Hepatic stellate cell (primary cell): ENCODE measurements around the gene ASGR1.
A peak's percentile ranks its signal among the peaks of the same experiment; 100 is the strongest.
"Not testable (repeated sequence)": the region's sequence is repeated elsewhere in the genome, so short reads cannot be mapped to it uniquely, and the experiment has no call there.

Source experiments
- DNase-seq: peaks from one replicate; pipeline ENCODE4 v3.0.0; 2011; ENCODE audit warnings: low spot score

Gene ASGR1

DNA sequence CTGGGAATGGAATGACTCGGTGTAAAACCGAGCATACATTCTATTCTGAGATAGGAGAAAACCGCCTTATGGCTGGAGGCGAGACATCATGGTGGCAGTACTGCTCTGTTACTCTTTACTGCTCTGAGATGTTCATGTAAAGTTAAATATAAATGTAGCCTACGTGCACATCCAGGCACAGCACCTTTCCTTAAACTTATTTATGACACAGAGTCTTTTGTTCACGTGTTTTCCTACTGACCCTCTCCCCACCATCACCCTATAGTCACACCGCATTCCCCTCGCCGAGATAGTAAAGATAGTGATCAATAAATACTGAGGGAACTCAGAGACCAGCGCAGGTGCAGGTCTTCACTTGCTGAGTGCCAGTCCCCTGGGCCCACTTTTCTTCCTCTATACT, 19.6 kb downstream of the ASGR1 start:
- DNase-seq, result not testable (repeated sequence)

DNA sequence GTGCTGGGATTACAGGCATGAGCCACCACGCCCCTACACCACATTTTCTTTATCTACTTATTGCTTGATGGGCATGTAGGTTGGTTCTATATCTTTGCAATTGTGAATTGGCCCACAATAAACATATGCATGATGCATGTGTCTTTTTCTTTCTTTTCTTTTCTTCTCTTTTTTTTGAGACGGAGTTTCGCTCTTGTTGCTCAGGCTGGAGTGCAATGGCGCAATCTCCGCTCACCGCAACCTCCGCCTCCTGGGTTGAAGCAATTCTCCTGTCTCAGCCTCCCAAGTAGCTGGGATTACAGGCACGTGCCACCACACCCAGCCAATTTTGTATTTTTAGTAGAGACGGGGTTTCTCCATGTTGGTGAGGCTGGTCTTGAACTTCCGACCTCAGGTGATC, 20.7 kb downstream of the ASGR1 start:
- not testable (repeated sequence) for DNase-seq

DNA sequence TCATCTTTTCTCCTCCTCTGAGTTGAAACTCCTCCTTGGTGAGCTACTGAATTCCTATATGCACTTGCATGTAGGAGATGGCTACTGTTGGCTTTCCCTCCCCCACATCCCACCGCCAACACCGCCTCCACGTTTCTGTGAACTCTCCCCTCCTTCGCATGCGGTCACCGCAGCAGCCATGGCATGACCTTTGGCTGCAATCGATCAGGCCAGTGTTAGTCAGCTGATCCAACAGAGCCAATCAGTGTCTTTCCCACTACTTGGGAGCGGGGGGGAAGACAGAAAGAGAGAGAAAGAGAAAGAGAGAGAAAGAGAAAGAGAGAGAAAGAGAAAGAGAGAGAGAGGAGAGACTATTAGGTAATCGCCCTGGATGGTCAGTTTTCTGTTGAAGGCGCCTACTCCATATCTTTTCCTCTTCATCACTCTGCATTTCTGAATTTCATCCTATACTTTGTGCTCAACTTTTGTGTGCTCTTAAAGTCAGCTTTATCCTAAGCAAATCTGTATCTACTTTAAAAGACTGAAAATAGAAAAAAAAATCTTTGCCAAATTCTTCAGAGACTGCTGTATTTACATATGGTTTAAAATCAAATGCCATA, 22.7 kb downstream of the ASGR1 start:
- no peak for DNase-seq

DNA sequence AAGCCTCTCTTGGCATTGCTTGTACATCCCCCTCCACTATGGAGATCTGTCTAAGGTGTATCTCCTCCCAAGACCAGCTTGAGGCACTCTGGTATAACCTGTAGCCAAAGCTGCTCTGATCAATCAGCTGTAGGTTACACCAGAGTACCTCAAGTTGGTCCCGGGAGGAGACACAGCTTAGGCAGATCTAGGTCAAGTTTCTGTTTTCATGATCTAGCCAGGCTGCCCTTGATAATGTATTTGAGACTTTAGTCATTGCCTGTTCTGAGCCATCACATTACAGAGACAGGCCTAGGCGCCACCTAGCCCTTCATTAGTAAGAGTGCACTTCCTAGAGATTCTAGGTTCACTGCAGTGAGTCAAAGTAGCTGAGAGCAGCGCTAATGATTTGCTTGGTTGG, 31.4 kb downstream of the ASGR1 start:
- no peak for DNase-seq

DNA sequence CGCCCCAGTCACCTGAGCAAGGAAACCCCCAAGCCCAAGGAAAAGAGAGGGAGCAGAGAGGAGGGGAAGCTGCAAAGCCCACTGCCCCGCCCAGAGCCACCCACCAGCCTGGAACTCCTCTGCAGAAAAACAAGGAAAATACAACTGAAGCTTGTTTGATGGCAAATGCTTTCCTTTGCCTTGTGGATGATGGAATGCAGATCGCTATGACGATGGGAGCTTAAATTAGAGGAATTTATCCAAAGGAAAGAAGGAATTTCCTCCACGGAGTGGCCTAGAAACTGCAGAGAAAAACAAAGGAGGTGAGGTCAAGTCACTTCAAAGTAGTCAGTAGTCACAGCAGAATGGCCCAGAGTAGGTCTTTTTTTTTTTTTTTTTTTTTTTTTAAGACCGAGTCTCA, 33.1 kb downstream of the ASGR1 start:
- DNase-seq, result no peak

DNA sequence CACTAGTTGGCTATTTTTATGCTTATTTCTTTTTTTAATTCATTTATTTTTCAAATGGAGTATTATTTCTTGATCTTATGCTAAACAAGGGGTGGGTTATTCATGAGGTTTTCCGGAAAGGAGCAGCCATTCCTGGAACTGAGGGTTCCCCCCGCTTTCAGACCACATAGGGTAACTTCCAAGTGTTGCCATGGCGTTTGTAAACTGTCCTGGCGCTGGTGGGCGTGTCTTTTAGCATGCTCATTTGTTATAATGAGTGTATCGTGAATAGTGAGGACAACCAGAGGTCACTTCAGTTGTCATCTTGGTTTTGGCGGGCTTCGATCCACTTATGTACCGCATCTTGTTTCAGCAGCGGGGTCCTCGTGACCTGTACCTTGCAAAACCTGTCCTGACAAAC, 35.0 kb downstream of the ASGR1 start:
- no peak for DNase-seq

DNA sequence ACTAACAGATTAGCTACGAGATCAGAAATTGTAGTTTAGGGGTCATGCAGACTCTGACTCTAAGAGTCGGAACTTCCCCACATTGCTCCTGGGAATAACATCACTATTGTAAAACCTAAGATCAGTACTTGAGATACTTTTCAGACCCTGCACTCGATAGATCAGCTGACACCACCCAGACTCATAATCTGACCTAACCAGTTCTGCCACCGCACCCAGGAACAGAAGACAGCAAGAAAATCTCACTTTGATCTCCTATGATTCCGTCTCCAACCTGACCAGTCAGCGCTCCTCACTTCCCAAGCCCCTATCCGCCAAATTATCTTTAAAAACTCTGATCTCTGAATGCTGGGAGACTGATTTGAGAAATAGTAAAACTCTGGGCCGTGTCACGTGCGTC, 37.3 kb downstream of the ASGR1 start:
- DNase-seq, result no peak

DNA sequence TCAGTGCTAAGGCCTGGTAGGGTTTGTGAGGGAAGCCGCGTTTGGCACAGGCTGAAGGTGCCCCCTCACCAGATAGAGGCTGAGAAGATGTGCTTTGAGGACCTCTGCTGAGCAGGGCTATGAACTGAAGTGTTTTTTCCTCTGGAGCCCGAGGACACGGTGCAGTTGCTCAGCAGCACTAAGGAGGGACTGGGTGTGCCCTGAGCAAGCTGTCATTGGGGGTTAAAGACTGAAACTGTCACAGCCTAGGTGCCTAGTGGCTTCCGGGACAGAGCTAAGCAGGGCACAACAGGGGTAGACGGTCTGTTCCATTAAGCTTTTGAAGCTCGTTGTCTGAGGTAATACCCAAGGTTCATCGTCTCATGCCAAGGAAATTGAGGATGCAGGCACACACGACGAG, 39.8 kb downstream of the ASGR1 start:
- DNase-seq, result no peak

DNA sequence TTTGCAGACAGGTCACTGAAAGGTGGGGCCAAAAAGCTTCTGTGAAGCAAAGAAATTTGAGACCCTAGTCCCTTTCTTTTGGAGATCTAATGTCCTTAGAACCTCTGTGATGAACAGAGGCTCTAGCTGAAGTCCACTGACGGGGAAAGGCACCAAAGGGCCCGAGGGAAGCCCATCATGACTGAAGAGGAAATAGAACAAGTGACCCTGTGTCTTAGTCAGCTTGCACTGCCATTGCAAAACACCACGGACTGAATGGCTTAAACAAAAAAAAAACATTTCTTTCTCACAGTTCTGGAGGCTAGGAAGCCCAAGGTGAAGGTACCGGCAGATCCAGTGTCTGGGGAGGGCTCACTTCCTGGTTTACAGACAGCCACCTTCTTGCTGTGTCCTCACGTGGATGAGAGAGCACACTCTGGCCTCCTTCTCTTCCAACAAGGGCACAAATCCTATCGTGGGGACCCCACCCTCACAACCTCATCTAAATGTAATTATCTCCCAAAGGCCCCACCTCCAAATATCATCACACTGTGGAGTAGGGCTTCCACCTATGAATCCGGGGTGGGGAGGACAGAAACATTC, 40.3 kb downstream of the ASGR1 start:
- no peak for DNase-seq

DNA sequence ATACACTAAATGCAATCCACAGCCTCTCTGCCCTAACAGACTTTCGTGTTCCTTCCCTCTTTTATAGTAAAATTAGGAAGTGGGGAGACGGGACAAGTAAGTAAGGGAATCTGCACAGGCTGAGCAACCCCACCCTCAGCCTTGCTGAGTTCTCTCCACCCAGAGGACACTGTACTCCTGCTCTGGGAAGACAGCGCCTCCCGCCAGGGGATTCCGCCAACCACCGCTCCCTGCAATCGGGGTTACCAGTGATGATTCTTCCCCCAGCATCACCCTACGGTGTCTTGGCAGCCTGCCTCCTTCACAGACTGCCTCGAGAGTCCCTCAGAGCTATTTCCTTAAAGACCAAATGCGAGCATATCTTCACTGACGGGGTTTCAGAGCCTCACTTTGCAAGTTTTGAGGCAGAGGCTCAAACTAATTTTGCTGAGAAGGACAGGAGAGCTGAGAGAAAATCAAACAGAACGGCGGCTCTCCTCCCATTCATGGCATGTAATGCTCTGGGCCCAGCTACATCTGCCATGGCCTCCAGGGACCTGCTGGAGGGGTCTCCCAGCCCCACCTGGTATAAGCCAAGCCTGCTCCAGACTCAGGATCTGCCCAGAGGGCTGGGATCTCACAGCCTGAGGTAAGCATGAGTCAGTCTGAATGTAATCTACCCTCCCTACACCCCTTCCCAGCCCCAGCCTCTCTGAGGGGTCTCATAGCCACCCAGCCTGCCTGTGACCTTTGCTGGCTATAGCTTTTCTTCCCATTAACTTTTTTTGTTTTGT, 41.8 kb downstream of the ASGR1 start:
- no peak for DNase-seq

DNA sequence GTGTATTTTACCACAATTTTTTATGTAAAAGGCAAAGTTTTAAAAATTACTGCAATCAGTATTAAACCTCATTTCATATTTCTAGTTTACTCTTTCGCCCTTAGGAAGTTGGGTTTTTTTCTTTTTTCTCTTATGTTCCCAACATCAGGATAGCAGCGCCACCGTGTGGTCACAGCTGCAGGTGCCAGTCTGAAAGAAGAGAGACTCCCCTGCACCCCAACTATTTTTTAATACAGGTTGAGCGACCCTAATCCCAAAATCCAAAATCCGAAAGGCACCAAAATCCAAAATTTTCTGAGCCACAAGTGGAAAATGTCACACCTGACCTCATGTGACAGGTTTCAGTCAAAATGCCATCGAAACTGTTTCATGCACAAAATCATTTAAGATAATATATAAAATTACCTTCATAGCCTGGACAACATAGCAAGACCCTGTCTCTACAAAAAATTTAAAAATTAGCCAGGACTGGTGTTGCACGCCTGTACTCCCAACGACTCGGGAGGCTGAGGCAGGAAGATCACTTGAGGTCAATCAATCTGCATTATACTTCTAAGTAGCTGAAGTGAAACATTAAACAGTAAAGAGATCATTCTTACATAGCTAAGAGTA, 42.8 kb downstream of the ASGR1 start:
- peak; percentile 58 for DNase-seq

DNA sequence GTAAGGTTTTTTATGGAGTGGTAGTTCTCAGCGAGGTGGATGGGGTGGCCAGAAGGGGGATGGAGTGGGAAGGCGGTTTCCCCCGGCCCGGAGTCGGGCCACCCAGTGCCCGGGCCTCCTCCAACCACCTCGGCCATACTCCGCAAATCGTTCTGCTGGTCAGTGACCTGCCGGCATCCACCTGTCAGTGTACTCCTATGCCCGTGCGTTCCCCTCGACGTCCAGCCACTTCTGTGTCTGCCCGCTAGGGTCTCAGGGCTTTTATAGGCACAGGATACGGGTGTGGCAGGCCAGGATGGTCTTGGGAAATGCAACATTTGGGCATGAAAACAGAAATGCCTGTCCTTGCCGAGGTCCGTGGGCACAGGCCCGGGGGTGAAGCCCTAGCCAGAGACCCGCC, 45.3 kb downstream of the ASGR1 start:
- no peak for DNase-seq

DNA sequence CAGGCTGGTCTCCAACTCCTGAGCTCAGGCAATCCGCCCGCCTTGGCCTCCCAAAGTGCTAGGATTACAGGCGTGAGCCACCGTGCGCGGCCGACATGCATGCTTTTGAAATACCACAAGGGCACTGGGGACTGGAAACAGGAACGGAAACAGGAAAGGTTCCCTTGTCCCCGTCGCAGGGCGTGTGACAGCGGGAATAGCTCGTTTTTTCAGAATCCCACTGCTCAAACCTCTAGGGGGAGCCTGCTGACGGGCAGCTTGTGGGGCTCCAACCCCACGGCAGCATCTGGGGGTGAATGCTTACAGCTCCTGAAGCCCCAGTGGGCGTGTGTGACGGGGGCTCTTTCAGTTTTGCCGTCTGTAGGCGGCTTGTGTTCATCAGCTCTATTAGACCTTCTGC, 45.7 kb downstream of the ASGR1 start:
- DNase-seq, result no peak

DNA sequence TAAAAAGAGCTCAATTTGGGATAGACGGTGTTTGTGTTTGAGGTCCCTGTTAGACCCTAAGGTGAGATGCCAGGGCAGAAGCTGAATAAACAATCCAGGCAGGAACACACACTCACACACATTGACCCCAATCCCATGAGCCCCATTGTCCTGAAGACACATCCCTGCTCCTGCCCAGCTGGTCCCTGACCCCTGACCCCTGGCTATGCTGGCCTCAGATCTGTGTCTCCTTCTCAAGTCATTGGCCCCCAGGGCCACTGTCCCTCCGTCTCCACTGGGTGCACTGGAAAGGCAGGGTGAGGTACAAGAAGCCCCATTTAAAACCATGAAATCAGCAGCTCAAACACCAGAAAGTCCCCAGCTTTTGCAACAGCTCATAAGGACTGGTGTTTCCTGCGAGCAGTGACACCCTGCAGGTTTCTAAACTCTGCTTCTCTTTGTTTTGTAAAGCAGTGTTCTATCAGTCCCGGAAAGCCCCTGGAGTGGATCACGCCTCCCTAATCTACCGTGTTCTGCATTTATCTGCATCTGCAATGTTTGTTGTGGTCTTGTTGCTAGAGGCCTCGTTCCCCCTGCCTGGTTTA, 46.6 kb downstream of the ASGR1 start:
- no peak for DNase-seq

DNA sequence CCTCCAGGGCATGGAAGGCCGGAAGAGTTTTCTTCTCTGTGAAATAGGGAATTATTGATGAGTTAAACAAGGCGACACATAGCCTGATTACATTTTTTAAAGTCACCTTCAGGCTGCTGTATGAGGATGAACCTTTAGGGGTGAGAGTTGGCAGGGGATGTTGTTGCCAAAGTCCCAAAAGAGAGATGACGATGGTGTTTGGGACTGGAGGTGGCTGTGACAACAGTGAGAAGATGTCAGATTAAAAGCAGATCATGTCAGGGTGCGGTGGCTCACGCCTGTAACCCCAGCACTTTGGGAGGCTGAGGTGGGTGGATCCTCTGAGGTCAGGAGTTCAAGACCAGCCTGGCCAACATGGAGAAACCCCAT, 47.8 kb downstream of the ASGR1 start:
- no peak for DNase-seq

DNA sequence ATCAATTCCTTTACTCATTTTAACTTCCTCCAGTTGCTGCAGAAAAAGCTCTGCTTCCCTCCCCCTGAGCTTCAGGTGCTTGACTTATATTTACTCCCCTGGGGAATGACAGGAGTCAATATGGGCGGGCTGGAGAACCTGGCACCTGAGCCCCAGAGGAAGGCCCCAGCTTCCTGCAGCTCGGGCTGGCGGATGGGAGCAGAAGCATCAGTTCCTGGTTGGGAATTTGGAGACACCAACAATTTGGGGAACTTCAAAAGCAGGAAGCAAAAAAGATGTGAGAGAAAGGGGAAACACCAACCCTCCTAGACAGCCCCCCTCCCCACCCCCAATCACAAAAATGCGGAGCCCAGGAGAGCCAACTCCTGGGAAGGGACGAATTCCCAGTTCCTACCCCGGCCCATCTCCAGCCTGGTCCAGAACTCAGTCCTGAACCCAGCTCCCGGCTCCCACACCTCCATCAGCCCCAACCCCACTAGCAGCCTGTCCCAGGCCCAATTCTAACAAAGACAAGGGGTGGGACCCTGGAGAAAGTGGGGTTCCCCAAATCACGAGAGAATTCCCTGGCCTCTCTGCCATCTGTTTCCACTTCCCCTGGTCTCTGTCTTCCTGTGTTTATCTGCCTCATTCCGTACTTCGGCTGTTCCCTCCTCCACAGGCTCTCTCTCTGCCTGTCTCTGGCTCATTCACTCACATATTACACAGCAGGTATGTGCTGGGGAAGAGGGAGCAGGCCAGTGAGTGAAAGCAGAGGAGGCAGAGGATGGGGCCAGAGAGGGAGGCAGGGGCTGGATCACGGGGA, 48.3 kb downstream of the ASGR1 start:
- DNase-seq, result no peak

DNA sequence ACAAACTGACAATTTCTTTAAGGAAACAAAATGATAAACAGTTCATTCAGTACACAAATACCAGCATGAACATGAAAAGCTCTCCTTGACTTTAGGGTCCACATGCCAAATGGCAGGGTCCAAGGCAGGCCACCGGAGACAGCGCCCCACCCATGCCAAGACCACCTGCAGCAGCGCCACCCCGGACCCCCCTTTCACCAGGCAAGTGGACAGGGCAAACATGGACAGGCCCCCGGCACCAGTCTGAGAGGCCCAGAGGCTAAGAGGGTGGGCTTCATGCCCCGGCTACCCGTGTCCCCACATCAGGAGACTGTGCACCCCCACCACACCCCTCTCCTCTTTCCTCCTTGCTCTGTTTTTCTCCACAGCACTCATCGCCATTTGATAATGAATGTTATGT, 49.9 kb downstream of the ASGR1 start:
- DNase-seq, result no peak

DNA sequence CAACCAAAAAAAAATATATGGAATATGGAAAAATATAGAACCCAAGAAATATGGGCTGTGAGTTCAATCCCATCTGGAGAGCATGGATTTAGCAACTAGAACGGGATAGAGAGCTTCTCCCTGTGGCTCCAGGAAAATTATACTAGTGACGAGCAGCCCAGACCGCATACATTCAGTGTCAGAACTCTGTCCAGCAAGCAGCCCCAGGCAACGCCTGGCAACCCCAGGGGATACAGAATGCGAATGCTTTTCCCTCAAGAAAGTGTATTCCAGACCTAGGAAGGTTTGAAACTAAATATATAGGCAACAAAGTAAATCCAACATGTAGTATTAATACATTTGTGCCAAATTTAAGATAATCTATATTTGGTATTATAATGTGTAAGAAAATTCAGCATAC, 51.0 kb downstream of the ASGR1 start:
- DNase-seq, result no peak

DNA sequence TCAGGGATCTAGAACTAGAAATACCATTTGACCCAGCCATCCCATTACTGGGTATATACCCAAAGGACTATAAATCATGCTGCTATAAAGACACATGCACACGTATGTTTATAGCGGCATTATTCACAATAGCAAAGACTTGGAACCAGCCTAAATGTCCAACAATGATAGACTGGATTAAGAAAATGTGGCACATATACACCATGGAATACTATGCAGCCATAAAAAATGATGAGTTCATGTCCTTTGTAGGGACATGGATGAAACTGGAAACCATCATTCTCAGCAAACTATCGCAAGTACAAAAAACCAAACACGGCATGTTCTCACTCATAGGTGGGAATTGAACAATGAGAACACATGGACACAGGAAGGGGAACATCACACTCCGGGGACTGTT, 51.7 kb downstream of the ASGR1 start:
- not testable (repeated sequence) for DNase-seq

DNA sequence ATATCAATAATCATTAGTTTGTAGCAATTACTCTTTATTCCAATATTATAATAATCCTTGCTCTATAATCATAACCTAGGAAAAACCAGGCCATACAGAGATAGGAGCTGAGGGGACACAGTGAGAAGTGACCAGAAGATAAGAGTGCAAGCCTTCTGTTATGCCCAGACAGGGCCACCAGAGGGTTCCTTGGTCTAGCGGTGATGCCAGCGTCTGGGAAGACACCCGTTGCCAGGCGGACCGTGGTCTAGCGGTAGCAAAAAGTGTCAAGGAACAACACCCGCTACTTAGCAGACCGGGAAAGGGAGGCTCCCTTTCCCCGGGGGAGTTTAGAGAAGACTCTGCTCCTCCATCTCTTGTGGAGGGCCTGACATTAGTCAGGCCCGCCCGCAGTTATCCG, 52.8 kb downstream of the ASGR1 start:
- not testable (repeated sequence) for DNase-seq

DNA sequence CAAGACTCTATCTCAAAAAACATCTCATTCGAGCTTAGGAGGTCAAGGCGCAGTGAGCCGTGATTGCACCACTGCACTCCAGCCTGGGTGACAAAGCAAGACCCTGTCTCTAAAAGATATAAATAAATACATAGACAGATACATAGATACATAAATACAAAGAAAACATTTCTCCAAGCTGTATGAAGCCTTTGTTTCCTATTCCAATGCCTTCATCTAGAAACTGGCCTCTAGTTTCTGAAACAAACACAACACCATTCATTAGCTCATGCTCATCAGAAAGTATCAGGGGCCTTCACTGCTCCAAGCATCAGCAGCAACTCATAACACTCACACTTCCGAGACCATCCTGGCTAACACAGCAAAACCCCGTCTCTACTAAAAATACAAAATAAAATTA, 54.2 kb downstream of the ASGR1 start:
- no peak for DNase-seq

DNA sequence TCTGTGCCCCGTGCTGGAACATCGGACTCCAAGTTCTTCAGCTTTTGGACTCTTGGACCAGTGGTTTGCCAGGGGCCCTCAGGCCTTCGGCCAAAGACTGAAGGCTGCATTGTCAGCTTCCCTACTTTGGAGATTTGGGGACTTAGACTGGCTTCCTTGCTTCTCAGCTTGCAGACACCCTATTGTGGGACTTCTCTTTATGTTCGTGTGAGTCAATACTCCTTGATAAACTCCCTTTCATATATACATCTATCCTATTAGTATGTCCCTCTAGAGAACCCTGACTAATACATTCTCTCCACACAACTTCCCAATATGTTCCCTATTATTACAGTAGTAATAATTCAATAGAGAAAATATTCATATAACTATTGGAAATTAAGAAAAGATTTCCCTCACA, 55.3 kb downstream of the ASGR1 start:
- no peak for DNase-seq
